HCT116 (cell line): Measurements from ENCODE around the gene RIMS1. TPM values are rescaled to one million over a fixed set of nuclear protein-coding genes. Genes with fewer than 3 reads are reported as not detected.

Experiments used
- ATAC-seq: fragments of 200-7000 bp; cut with Tn5 transposase; 2 replicates; pipeline ENCODE4 v1.9.1; 2020; ENCODE audit warnings: mild to moderate bottlenecking, moderate library complexity
- BruUV-seq: library from RNA; stranded (reverse); fragments of 400-500 nt; replicated peaks from 2 replicates; lab custom pipeline; 2021; lab: Mats Ljungman, UMichigan
- CTCF ChIA-PET: fragments of 300-600 bp; sonication (Branson Sonifier 250); formaldehyde crosslinking; loops from one replicate; lab custom pipeline; 2021; ENCODE audit warnings: antibody characterized with exemption; lab: Charles Lee
- POLR2A ChIA-PET: fragments of 300-600, 350-600 bp; sonication (Branson Sonifier 250); formaldehyde crosslinking; loops from one replicate; lab custom pipeline; 2021; ENCODE audit warnings: antibody characterized with exemption; lab: Charles Lee
- RAD21 ChIA-PET, 2 experiments: fragments of 300-600 bp; sonication (Branson Sonifier 250); formaldehyde crosslinking; loops; one replicate each; lab custom pipeline; 2023; ENCODE audit warnings: low total read pairs in 2 of 2; ENCODE audit not compliant: uncharacterized antibody in 2 of 2, unreplicated experiment in 2 of 2, low non-redundant PET in 1 of 2; lab: Charles Lee
- DNase-seq: peaks from one replicate; pipeline ENCODE4 v3.0.0-alpha.2; 2010; ENCODE audit warnings: low read depth, low spot score
- H2AFZ ChIP-seq: fragments of 200-600 bp; shearing (Covaris generic), sonication (generic); 2 replicates; pipeline ENCODE4 v1.6.1; 2017; ENCODE audit warnings: low read depth, mixed run types, mixed read lengths, antibody characterized with exemption, low read length; ENCODE audit not compliant: poor library complexity, severe bottlenecking
- H3K27ac ChIP-seq: 2 replicates; pipeline ENCODE4 v1.5.1; 2012; ENCODE audit warnings: low read depth, low read length
- H3K27me3 ChIP-seq: fragments of 200-600 bp; sonication (generic); 2 replicates; pipeline ENCODE4 v1.6.1; 2016; ENCODE audit warnings: mixed run types, low read length, mixed read lengths; ENCODE audit not compliant: insufficient read depth
- H3K36me3 ChIP-seq, 2 experiments: fragments of 200-500 bp in 1 of 2; fragments of 200-600 bp in 1 of 2; sonication (Bioruptor generic) in 1 of 2; sonication (generic) in 1 of 2; 2 replicates each; pipeline versions ENCODE4 v1.5.1 to v1.6.1; 2014 to 2016; ENCODE audit warnings: low read length in 2 of 2, inconsistent platforms in 1 of 2, mixed read lengths in 1 of 2, mixed run types in 1 of 2; ENCODE audit not compliant: insufficient read depth in 2 of 2, control insufficient read depth in 1 of 2
- H3K4me1 ChIP-seq, 2 experiments: fragments of 200-600 bp in 1 of 2; sonication (generic) in 1 of 2; 2 replicates each; pipeline versions ENCODE4 v1.5.1 to v1.6.1; 2012 to 2017; ENCODE audit warnings: low read length in 2 of 2, inconsistent platforms in 1 of 2, mild to moderate bottlenecking in 1 of 2, mixed read lengths in 1 of 2, mixed run types in 1 of 2, moderate library complexity in 1 of 2; ENCODE audit not compliant: insufficient read depth in 2 of 2, control insufficient read depth in 1 of 2
- H3K4me2 ChIP-seq: fragments of 200-600 bp; sonication (generic); 2 replicates; pipeline ENCODE4 v1.6.1; 2017; ENCODE audit warnings: mixed run types, low read length, mixed read lengths
- H3K4me3 ChIP-seq, 2 experiments: fragments of 200-600 bp in 1 of 2; sonication (generic) in 1 of 2; replicated peaks in 1 of 2; 2 replicates each; pipeline ENCODE4 v1.5.1; 2011 to 2016; ENCODE audit warnings: low read length in 2 of 2, control low read depth in 1 of 2, low read depth in 1 of 2, mild to moderate bottlenecking in 1 of 2, mixed read lengths in 1 of 2, mixed run types in 1 of 2
- H3K79me2 ChIP-seq: fragments of 200-600 bp; sonication (generic); 2 replicates; pipeline ENCODE4 v1.6.1; 2017; ENCODE audit warnings: mild to moderate bottlenecking, mixed run types, low read length, moderate library complexity, mixed read lengths; ENCODE audit not compliant: insufficient read depth
- H3K9ac ChIP-seq: fragments of 200-600 bp; sonication (generic); 2 replicates; pipeline ENCODE4 v1.6.1; 2016; ENCODE audit warnings: low read length, mixed read lengths
- H3K9me2 ChIP-seq: fragments of 200-600 bp; sonication (generic), shearing (Covaris generic); 2 replicates; pipeline ENCODE4 v1.6.1; 2017; ENCODE audit warnings: mixed run types, mild to moderate bottlenecking, moderate library complexity; ENCODE audit not compliant: insufficient read depth
- H3K9me3 ChIP-seq, 2 experiments: fragments of 200-500 bp in 1 of 2; fragments of 200-600 bp in 1 of 2; sonication (Bioruptor generic) in 1 of 2; sonication (generic) in 1 of 2; 2 replicates each; pipeline ENCODE4 v1.6.1; 2014 to 2017; ENCODE audit warnings: low read length in 2 of 2, mixed read lengths in 2 of 2, inconsistent platforms in 1 of 2, low read depth in 1 of 2, mild to moderate bottlenecking in 1 of 2, mixed run types in 1 of 2, moderate library complexity in 1 of 2; ENCODE audit not compliant: control insufficient read depth in 1 of 2, insufficient read depth in 1 of 2
- H4K20me1 ChIP-seq: fragments of 200-600 bp; sonication (generic), shearing (Covaris generic); 2 replicates; pipeline ENCODE4 v1.6.1; 2017; ENCODE audit warnings: mixed run types, mild to moderate bottlenecking, moderate library complexity; ENCODE audit not compliant: insufficient read depth
- CBX3 ChIP-seq: IDR thresholded peaks from 2 replicates; pipeline ENCODE4 v1.6.1; 2012; ENCODE audit warnings: low read depth
- CEBPB ChIP-seq: IDR thresholded peaks from 2 replicates; pipeline ENCODE4 v1.6.1; 2012; ENCODE audit warnings: low read depth
- EGR1 ChIP-seq: IDR thresholded peaks from 2 replicates; pipeline ENCODE4 v1.6.1; 2012; ENCODE audit warnings: low read depth
- EZH2phosphoT487 ChIP-seq: fragments of 200-600 bp; IDR thresholded peaks from 2 replicates; pipeline ENCODE4 v1.6.1; 2018; ENCODE audit warnings: antibody characterized with exemption, borderline replicate concordance
- FOSL1 ChIP-seq: IDR thresholded peaks from 2 replicates; pipeline ENCODE4 v1.6.1; 2012; ENCODE audit warnings: low read depth
- JUND ChIP-seq: IDR thresholded peaks from 2 replicates; pipeline ENCODE4 v1.6.1; 2012
- MAX ChIP-seq: IDR thresholded peaks from 2 replicates; pipeline ENCODE4 v1.6.1; 2012
- REST ChIP-seq: IDR thresholded peaks from 2 replicates; pipeline ENCODE4 v1.6.1; 2012; ENCODE audit warnings: low read depth
- SP1 ChIP-seq: IDR thresholded peaks from 2 replicates; pipeline ENCODE4 v1.6.1; 2012; ENCODE audit warnings: low read depth
- SRF ChIP-seq: IDR thresholded peaks from 2 replicates; pipeline ENCODE4 v1.6.1; 2012; ENCODE audit warnings: low read depth
- TCF7L2 ChIP-seq: IDR thresholded peaks from 2 replicates; pipeline ENCODE4 v1.7.0; 2011; ENCODE audit warnings: borderline replicate concordance, inconsistent platforms; ENCODE audit not compliant: insufficient read depth, insufficient read length; ENCODE audit errors: extremely low read depth
- YY1 ChIP-seq: IDR thresholded peaks from 2 replicates; pipeline ENCODE4 v1.6.1; 2011; ENCODE audit warnings: low read length, low read depth, moderate library complexity, mild to moderate bottlenecking; ENCODE audit not compliant: insufficient replicate concordance; ENCODE audit errors: extremely low read depth
- ZFX ChIP-seq: fragments of 450-650 bp; IDR thresholded peaks from 2 replicates; pipeline ENCODE4 v1.6.1; 2017
- ZNF274 ChIP-seq: fragments of 200-500 bp; sonication (Bioruptor generic); IDR thresholded peaks from 2 replicates; pipeline ENCODE4 v1.6.1; 2014; ENCODE audit warnings: mild to moderate bottlenecking, low read depth, low read length, inconsistent platforms
- intact Hi-C: fragments of 100-400 bp; cut with micrococcal nuclease; formaldehyde crosslinking; loops from 2 replicates; pipeline ENCODE4 v1.10.0; 2022
- total RNA-seq: library from RNA; stranded (reverse); gene quantifications from one replicate; pipeline ENCODE4 v1.2.1, GENCODE V29; 2021; ENCODE audit not compliant: unreplicated experiment

Gene RIMS1
- total RNA-seq, 1 experiment from 2014 or later: not detected

- TF ChIP-seq CEBPB: no peak
- no peak for TF ChIP-seq EGR1
- no peak for TF ChIP-seq MAX
- no peak for TF ChIP-seq ZFX
- TF ChIP-seq FOSL1: no peak
Observed at GRCh38 chr6:72411872-72412708, 525.7 kb downstream of the RIMS1 start (continued).

- no peak overlapping the region for H2AFZ ChIP-seq
- H3K9me3 ChIP-seq: no peaks in the 10 kb centered on the region
- no peak overlapping the region for H3K27ac ChIP-seq
- no peak overlapping the region for H3K4me2 ChIP-seq
- H3K79me2 ChIP-seq: no peaks in the 10 kb centered on the region
- H3K27me3 ChIP-seq: peaks cover 28% of the 10 kb centered on the region
- H3K36me3 ChIP-seq: no peaks in the 10 kb centered on the region
- H3K9ac ChIP-seq: no peak overlapping the region
- intact Hi-C loops: loop anchor here (1.0 to 10.0 kb wide), 6 partner anchors 170 to 914 kb away; no protein-coding TSS in a partner anchor
- no peaks in the 10 kb centered on the region for H3K4me1 ChIP-seq
- RAD21 ChIA-PET: no interaction called here
- no TSS peak for BruUV-seq
- CTCF ChIA-PET: interaction anchor here (0.7 to 2.3 kb wide), 11 partner anchors 8 to 914 kb away, joined by 3 to 33 read pairs (median 5); no protein-coding TSS in a partner anchor
- no peaks in the 10 kb centered on the region for H3K9me2 ChIP-seq
- ATAC-seq (no peak), DNase-seq (no peak)
- H3K4me3 ChIP-seq: no peak overlapping the region
- H4K20me1 ChIP-seq: no peaks in the 10 kb centered on the region; the same call in 1 of the 2 replicates
- no peak for TF ChIP-seq CBX3
- TF ChIP-seq SRF: no peak
- no peak for TF ChIP-seq JUND
- no peak for TF ChIP-seq SP1
- POLR2A ChIA-PET: no interaction called here
Observed at GRCh38 chr6:72412709-72413044, 526.3 kb downstream of the RIMS1 start.

- Histone ChIP-seq H2AFZ (no peak overlapping the region), H3K9ac (no peak overlapping the region), H3K4me3 (no peak overlapping the region), H3K9me3 (no peaks in the 10 kb centered on the region), H4K20me1 (no peaks in the 10 kb centered on the region; the same call in 1 of the 2 replicates), H3K9me2 (no peaks in the 10 kb centered on the region), H3K27me3 (peaks cover 37% of the 10 kb centered on the region), H3K36me3 (no peaks in the 10 kb centered on the region), H3K4me2 (no peak overlapping the region), H3K27ac (no peak overlapping the region), H3K4me1 (no peaks in the 10 kb centered on the region), H3K79me2 (no peaks in the 10 kb centered on the region)
- ChIA-PET RAD21 (no interaction called here), CTCF (interaction anchor here (1.4 kb wide), 1 partner anchor 913 kb away, joined by 5 read pairs; no protein-coding TSS in a partner anchor), POLR2A (no interaction called here)
- BruUV-seq: no TSS peak
- no peak for DNase-seq
- TF ChIP-seq CBX3 (no peak), ZNF274 (no peak), EZH2phosphoT487 (no peak), YY1 (no peak), REST (no peak), SP1 (no peak), TCF7L2 (no peak), ZFX (no peak)
- no peak for ATAC-seq
- intact Hi-C loops: loop anchor here (5.0 to 10.0 kb wide), 2 partner anchors 168 to 501 kb away; no protein-coding TSS in a partner anchor
Observed at GRCh38 chr6:72413884-72414283, 527.5 kb downstream of the RIMS1 start.
